GM18861 (cell line): Measurements from ENCODE around the gene C5orf22.
"Not testable (repeated sequence)": the region's sequence is repeated elsewhere in the genome, so short reads cannot be mapped to it uniquely, and the experiment has no call there.

ENCODE experiments used
- ATAC-seq: cut with Tn5 transposase; IDR thresholded peaks from one replicate; pipeline ENCODE4 v1.9.1; 2021; ENCODE audit not compliant: unreplicated experiment

C5orf22 gene

GRCh38 chr5:31553863-31554262, 21.8 kb downstream of the C5orf22 start:
- ATAC-seq: no peak

- ATAC-seq: no peak
These were observed 22.5 kb downstream of the C5orf22 start for GRCh38 chr5:31554552-31554951.

GRCh38 chr5:31556461-31556860, 24.4 kb downstream of the C5orf22 start:
- ATAC-seq: no peak

GRCh38 chr5:31559942-31560341, 27.8 kb downstream of the C5orf22 start:
- ATAC-seq: no peak

GRCh38 chr5:31561946-31562345, 29.8 kb downstream of the C5orf22 start:
- no peak for ATAC-seq

GRCh38 chr5:31563216-31563615, 31.1 kb downstream of the C5orf22 start:
- no peak for ATAC-seq

- ATAC-seq: not testable (repeated sequence)
These were observed 34.3 kb downstream of the C5orf22 start for GRCh38 chr5:31566362-31566761.

GRCh38 chr5:31568302-31568835, 36.3 kb downstream of the C5orf22 start:
- no peak for ATAC-seq

GRCh38 chr5:31569068-31569467, 37.0 kb downstream of the C5orf22 start:
- ATAC-seq: no peak

GRCh38 chr5:31573494-31574142, 41.5 kb downstream of the C5orf22 start:
- peak; percentile 80 for ATAC-seq

- ATAC-seq: no peak
These were observed 42.7 kb downstream of the C5orf22 start for GRCh38 chr5:31574772-31575171.

GRCh38 chr5:31577438-31577837, 45.3 kb downstream of the C5orf22 start:
- ATAC-seq: no peak

- no peak for ATAC-seq
These were observed 47.5 kb downstream of the C5orf22 start for GRCh38 chr5:31579558-31579957.

GRCh38 chr5:31581498-31582099, 49.5 kb downstream of the C5orf22 start:
- no peak for ATAC-seq

- no peak for ATAC-seq
These were observed 51.0 kb downstream of the C5orf22 start for GRCh38 chr5:31583129-31583528.

GRCh38 chr5:31585166-31585894, 53.2 kb downstream of the C5orf22 start:
- ATAC-seq: no peak

GRCh38 chr5:31585895-31586270, 53.8 kb downstream of the C5orf22 start:
- no peak for ATAC-seq

- no peak for ATAC-seq
These were observed 55.4 kb downstream of the C5orf22 start for GRCh38 chr5:31587546-31587945.

- no peak for ATAC-seq
These were observed 61.6 kb downstream of the C5orf22 start for GRCh38 chr5:31593665-31594064.

GRCh38 chr5:31596354-31596753, 64.3 kb downstream of the C5orf22 start:
- ATAC-seq: no peak

GRCh38 chr5:31598640-31599611, 66.8 kb downstream of the C5orf22 start:
- ATAC-seq: no peak
